HG03575 (cell line): ENCODE results near the gene PRKCB.
"Not testable (repeated sequence)": the region's sequence is repeated elsewhere in the genome, so short reads cannot be mapped to it uniquely, and the experiment has no call there.

Source experiments
- ATAC-seq: cut with Tn5 transposase; IDR thresholded peaks from one replicate; pipeline ENCODE4 v1.9.1; 2021; ENCODE audit not compliant: unreplicated experiment, insufficient number of reproducible peaks, low FRiP score; ENCODE audit errors: extremely low read depth

PRKCB gene

GRCh38 chr16:23927796-23928195, 92.0 kb downstream of the PRKCB start:
- no peak for ATAC-seq

- ATAC-seq = no peak
Measured at GRCh38 chr16:23929237-23929636, 93.5 kb downstream of the PRKCB start.

- no peak for ATAC-seq
Measured at GRCh38 chr16:23929856-23930255, 94.1 kb downstream of the PRKCB start.

GRCh38 chr16:23930791-23931190, 95.0 kb downstream of the PRKCB start:
- no peak for ATAC-seq

- ATAC-seq = no peak
Measured at GRCh38 chr16:23931199-23931598, 95.4 kb downstream of the PRKCB start.

- not testable (repeated sequence) for ATAC-seq
Measured at GRCh38 chr16:23933650-23934049, 97.9 kb downstream of the PRKCB start.

GRCh38 chr16:23934610-23935236, 98.9 kb downstream of the PRKCB start:
- no peak for ATAC-seq

GRCh38 chr16:23940111-23940510, 104.3 kb downstream of the PRKCB start:
- ATAC-seq = no peak

GRCh38 chr16:23941025-23941424, 105.2 kb downstream of the PRKCB start:
- ATAC-seq = no peak

- ATAC-seq = no peak
Measured at GRCh38 chr16:23941963-23942564, 106.3 kb downstream of the PRKCB start.

GRCh38 chr16:23943604-23944003, 107.8 kb downstream of the PRKCB start:
- ATAC-seq = no peak

- ATAC-seq = no peak
Measured at GRCh38 chr16:23944381-23944780, 108.6 kb downstream of the PRKCB start.

- ATAC-seq = no peak
Measured at GRCh38 chr16:23945243-23945642, 109.5 kb downstream of the PRKCB start.

GRCh38 chr16:23947838-23948237, 112.1 kb downstream of the PRKCB start:
- no peak for ATAC-seq

- no peak for ATAC-seq
Measured at GRCh38 chr16:23948949-23949411, 113.2 kb downstream of the PRKCB start.

- no peak for ATAC-seq
Measured at GRCh38 chr16:23949630-23950290, 114.0 kb downstream of the PRKCB start.

- ATAC-seq = no peak
Measured at GRCh38 chr16:23950291-23950894, 114.6 kb downstream of the PRKCB start.

GRCh38 chr16:23950898-23951297, 115.1 kb downstream of the PRKCB start:
- ATAC-seq = no peak

- ATAC-seq = no peak
Measured at GRCh38 chr16:23952128-23952970, 116.6 kb downstream of the PRKCB start.
